Measurements from ENCODE around the gene SH3BP5. TPM values are rescaled to one million over a fixed set of nuclear protein-coding genes. Genes with fewer than 3 reads are reported as not detected.
A peak's percentile ranks its signal among the peaks of the same experiment; 100 is the strongest.

Gene SH3BP5
- total and polyA plus RNA-seq, 2 donors (not counting 1 experiment from before 2014, with no cell fraction given): 76.6 to 92.3 TPM

- Histone ChIP-seq H3K4me1 (ENCODE audit: control insufficient read depth in 2 of 2, insufficient read depth in 2 of 2, low read length in 2 of 2) (peaks cover 86 to 89% of the 10 kb centered on the region in 2 donors), H3K27ac (ENCODE audit: low read length in 2 of 2) (peak overlapping the region in 1 of 2 donors; percentile 87), H3K4me3 (ENCODE audit: control extremely low read depth in 1 of 5, extremely low read depth in 1 of 5, insufficient read depth in 1 of 5, low read depth in 2 of 5, low read length in 4 of 5) (no peak overlapping the region), H3K27me3 (replicated peaks in 1 of 4; ENCODE audit: control extremely low read depth in 1 of 4, control insufficient read depth in 3 of 4, insufficient read depth in 4 of 4, low read length in 3 of 4) (no peaks in the 10 kb centered on the region), H3K4me2 (replicated peaks; ENCODE audit: low read depth, low read length, poor library complexity, severe bottlenecking) (peak overlapping the region; percentile 10), H3K9ac (ENCODE audit: low read length) (no peak overlapping the region), H3K79me2 (ENCODE audit: control insufficient read depth, insufficient read depth, low read length) (peaks cover 90% of the 10 kb centered on the region), H4K20me1 (ENCODE audit: control insufficient read depth, insufficient read depth, low read length, poor library complexity, severe bottlenecking) (peaks cover 88% of the 10 kb centered on the region), H3K9me3 (ENCODE audit: control extremely low read depth in 1 of 3, control insufficient read depth in 2 of 3, insufficient read depth in 1 of 3, low read length in 2 of 3) (no peaks in the 10 kb centered on the region), H3K36me3 (replicated peaks in 1 of 2; ENCODE audit: control extremely low read depth in 1 of 2, control insufficient read depth in 1 of 2, extremely low read depth in 1 of 2, insufficient read depth in 2 of 2, low read length in 1 of 2) (peaks cover 2 to 38% of the 10 kb centered on the region in 2 experiments), H2AFZ (ENCODE audit: insufficient read depth, low read depth, low read length, poor library complexity, severe bottlenecking) (no peak overlapping the region)
- ChIA-PET POLR2A (no interaction called here), CTCF (interaction anchor here (0.7 to 2.5 kb wide), 7 partner anchors 10 to 117 kb away, joined by 3 to 8 read pairs (median 3); partner anchors contain the start of gene SH3BP5)
- Mint-ChIP-seq H3K4me3 (no peak overlapping the region), H3K4me1 (peaks cover 94% of the 10 kb centered on the region), H3K9me3 (ENCODE audit: insufficient read depth) (no peaks in the 10 kb centered on the region), H3K27me3 (no peaks in the 10 kb centered on the region), H3K27ac (peak overlapping the region; percentile 71)
- ATAC-seq (ENCODE audit: low read depth): no peak
- WGBS (ENCODE audit: insufficient coverage): 91% methylated on average over 12 of the region's 13 CpGs
- TF ChIP-seq EZH2 (IDR thresholded peaks at IDR 0.05; ENCODE audit: borderline replicate concordance, insufficient read depth, low read depth, low read length, poor library complexity, severe bottlenecking): no peak
- TF ChIP-seq CTCF (IDR thresholded peaks at IDR 0.05): no peak
- no peak for DNase-seq
- intact Hi-C loops (cut with micrococcal nuclease): no loop called here
Observed at GRCh38 chr3:15287565-15288330, 44.6 kb downstream of the SH3BP5 start.

- no peak overlapping the region for H3K4me2 ChIP-seq (replicated peaks; ENCODE audit: low read depth, low read length, poor library complexity, severe bottlenecking)
- intact Hi-C loops (cut with micrococcal nuclease): no loop called here
- Mint-ChIP-seq H3K4me1 (peaks cover 94% of the 10 kb centered on the region), H3K4me3 (no peak overlapping the region), H3K9me3 (ENCODE audit: insufficient read depth) (no peaks in the 10 kb centered on the region), H3K27me3 (no peaks in the 10 kb centered on the region), H3K27ac (peak overlapping the region; percentile 50)
- no peak overlapping the region for H2AFZ ChIP-seq (ENCODE audit: insufficient read depth, low read depth, low read length, poor library complexity, severe bottlenecking)
- no peak overlapping the region for H3K4me3 ChIP-seq (ENCODE audit: control extremely low read depth in 1 of 5, extremely low read depth in 1 of 5, insufficient read depth in 1 of 5, low read depth in 2 of 5, low read length in 4 of 5)
- H3K9me3 ChIP-seq (ENCODE audit: control extremely low read depth in 1 of 3, control insufficient read depth in 2 of 3, insufficient read depth in 1 of 3, low read length in 2 of 3): no peaks in the 10 kb centered on the region
- WGBS (ENCODE audit: insufficient coverage): 98% methylated on average over 8 of the region's 8 CpGs
- H4K20me1 ChIP-seq (ENCODE audit: control insufficient read depth, insufficient read depth, low read length, poor library complexity, severe bottlenecking): peaks cover 96% of the 10 kb centered on the region
- H3K79me2 ChIP-seq (ENCODE audit: control insufficient read depth, insufficient read depth, low read length): peaks cover 99% of the 10 kb centered on the region
- H3K27ac ChIP-seq (ENCODE audit: low read length in 2 of 2): no peak overlapping the region
- H3K36me3 ChIP-seq (replicated peaks in 1 of 2; ENCODE audit: control extremely low read depth in 1 of 2, control insufficient read depth in 1 of 2, extremely low read depth in 1 of 2, insufficient read depth in 2 of 2, low read length in 1 of 2): peaks cover 2 to 39% of the 10 kb centered on the region in 2 experiments
- H3K27me3 ChIP-seq (replicated peaks in 1 of 4; ENCODE audit: control extremely low read depth in 1 of 4, control insufficient read depth in 3 of 4, insufficient read depth in 4 of 4, low read length in 3 of 4): no peaks in the 10 kb centered on the region
- ChIA-PET POLR2A (interaction anchor here (1.1 kb wide), 1 partner anchor 10 kb away, joined by 8 read pairs; no protein-coding TSS in a partner anchor), CTCF (interaction anchor here (1.2 to 2.5 kb wide), 2 partner anchors 10 to 47 kb away, joined by 5 to 8 read pairs; partner anchors contain the start of gene SH3BP5)
- TF ChIP-seq EZH2 (IDR thresholded peaks at IDR 0.05; ENCODE audit: borderline replicate concordance, insufficient read depth, low read depth, low read length, poor library complexity, severe bottlenecking): no peak
- no peak for TF ChIP-seq CTCF (IDR thresholded peaks at IDR 0.05)
- no peak overlapping the region for H3K9ac ChIP-seq (ENCODE audit: low read length)
- peaks cover 82 to 84% of the 10 kb centered on the region in 2 donors for H3K4me1 ChIP-seq (ENCODE audit: control insufficient read depth in 2 of 2, insufficient read depth in 2 of 2, low read length in 2 of 2)
- DNase-seq (no peak), ATAC-seq (ENCODE audit: low read depth) (no peak)
Observed at GRCh38 chr3:15286022-15286421, 46.4 kb downstream of the SH3BP5 start.

Measured in B cell (primary cell).